GM12878 (cell line): ENCODE measurements around the gene LAP3. TPM values are rescaled to one million over a fixed set of nuclear protein-coding genes. Genes with fewer than 3 reads are reported as not detected.

Experiments
- ATAC-seq: fragments of 200-7000 bp; cut with Tn5 transposase; 3 replicates; pipeline ENCODE4 v1.9.1; 2020; ENCODE audit warnings: mild to moderate bottlenecking, moderate library complexity
- BruUV-seq: library from RNA; stranded (reverse); fragments of 400-500 nt; replicated peaks from 2 replicates; lab custom pipeline; 2021; lab: Mats Ljungman, UMichigan
- CTCF ChIA-PET: fragments of 300-600 bp; sonication (Branson Sonifier 250); formaldehyde crosslinking; extraction: SDS; loops from one replicate; lab custom pipeline; 2021; ENCODE audit warnings: inconsistent platforms; lab: Yijun Ruan, JAX
- POLR2A ChIA-PET: fragments of 350-600 bp; formaldehyde crosslinking; extraction: SDS; loops from one replicate; lab custom pipeline; 2021; ENCODE audit warnings: inconsistent platforms; lab: Charles Lee
- RAD21 ChIA-PET: fragments of 300-600 bp; sonication (Branson Sonifier 250); formaldehyde crosslinking; loops from one replicate; lab custom pipeline; 2023; ENCODE audit warnings: antibody characterized with exemption; ENCODE audit not compliant: unreplicated experiment; lab: Charles Lee
- SMC1A ChIA-PET: fragments of 300-600 bp; sonication (Branson Sonifier 250); formaldehyde crosslinking; loops from one replicate; lab custom pipeline; 2023; ENCODE audit not compliant: unreplicated experiment, uncharacterized antibody; lab: Charles Lee
- DNase-seq: peaks from one replicate; pipeline ENCODE4 v3.0.0-alpha.2; 2011; ENCODE audit warnings: low read depth, low spot score
- FAIRE-seq: peaks from 3 replicates; lab custom pipeline; 2011; peaks lifted over from hg19 to GRCh38; lab: Jason Lieb, UNC
- H2AFZ ChIP-seq: 2 replicates; pipeline ENCODE4 v1.6.0; 2011; ENCODE audit warnings: low read depth, low read length, control low read depth; ENCODE audit not compliant: control insufficient read depth
- H3K27ac ChIP-seq: 2 replicates; pipeline ENCODE4 v1.5.1; 2011; ENCODE audit warnings: control low read depth; ENCODE audit not compliant: control insufficient read depth, insufficient read depth
- H3K27me3 ChIP-seq, 2 experiments: replicated peaks in 1 of 2; 2 replicates each; pipeline versions ENCODE4 v1.6.0 to v1.6.1; 2011; ENCODE audit warnings: low read length in 1 of 2; ENCODE audit not compliant: control insufficient read depth in 2 of 2, insufficient read depth in 2 of 2
- H3K36me3 ChIP-seq, 2 experiments: 2 replicates each; pipeline ENCODE4 v1.5.1; 2011; ENCODE audit warnings: low read length in 1 of 2; ENCODE audit not compliant: control insufficient read depth in 2 of 2, insufficient read depth in 2 of 2
- H3K4me1 ChIP-seq: 2 replicates; pipeline ENCODE4 v1.6.1; 2011; ENCODE audit warnings: mild to moderate bottlenecking, low read length, moderate library complexity, mixed read lengths; ENCODE audit not compliant: control insufficient read depth, insufficient read depth
- H3K4me2 ChIP-seq: 2 replicates; pipeline ENCODE4 v1.6.0; 2011; ENCODE audit warnings: control low read depth; ENCODE audit not compliant: control insufficient read depth, insufficient read depth
- H3K4me3 ChIP-seq: fragments of 200-600 bp; sonication (generic); 2 replicates; pipeline ENCODE4 v1.5.1; 2016
- H3K79me2 ChIP-seq: 2 replicates; pipeline ENCODE4 v1.6.0; 2011; ENCODE audit warnings: low read length; ENCODE audit not compliant: control insufficient read depth, insufficient read depth
- H3K9ac ChIP-seq: 2 replicates; pipeline ENCODE4 v1.8.0; 2011; ENCODE audit warnings: low read length, control low read depth, mixed read lengths; ENCODE audit not compliant: control insufficient read depth, insufficient read depth
- H3K9me3 ChIP-seq: replicated peaks from 3 replicates; pipeline ENCODE4 v1.5.1; 2011; ENCODE audit warnings: mild to moderate bottlenecking, low read length; ENCODE audit not compliant: control insufficient read depth, insufficient read depth
- H4K20me1 ChIP-seq: 2 replicates; pipeline ENCODE4 v1.6.0; 2011; ENCODE audit not compliant: control insufficient read depth, insufficient read depth
- BCL11A ChIP-seq: IDR thresholded peaks from 2 replicates; pipeline ENCODE4 v1.6.1; 2011; ENCODE audit warnings: low read depth, low read length
- CTCF ChIP-seq, 3 experiments: IDR thresholded peaks in 2 of 3; conservative IDR thresholded peaks in 1 of 3; 2 replicates each; pipeline ENCODE4 v1.5.1; 2011; ENCODE audit warnings: low read depth in 3 of 3, low read length in 3 of 3, mild to moderate bottlenecking in 3 of 3, control low read depth in 2 of 3, moderate library complexity in 2 of 3, inconsistent platforms in 1 of 3, mixed read lengths in 1 of 3; ENCODE audit not compliant: control insufficient read depth in 2 of 3, insufficient read depth in 1 of 3; ENCODE audit errors: extremely low read depth in 1 of 3
- IRF5 ChIP-seq: fragments of 450-650 bp; IDR thresholded peaks from 2 replicates; pipeline ENCODE4 v1.6.1; 2017; ENCODE audit warnings: borderline replicate concordance
- PBX3 ChIP-seq: IDR thresholded peaks from 2 replicates; pipeline ENCODE4 v1.6.1; 2011; ENCODE audit warnings: mild to moderate bottlenecking, low read depth, low read length, moderate library complexity; ENCODE audit not compliant: insufficient replicate concordance
- RAD21 ChIP-seq: IDR thresholded peaks from 2 replicates; pipeline ENCODE4 v1.6.1; 2011; ENCODE audit warnings: mild to moderate bottlenecking, low read depth, low read length, moderate library complexity; ENCODE audit not compliant: insufficient read depth
- RCOR1 ChIP-seq: conservative IDR thresholded peaks from 2 replicates; pipeline ENCODE4 v1.6.1; 2012; ENCODE audit warnings: low read depth, low read length, improper control_type of control experiment
- SMC3 ChIP-seq: IDR thresholded peaks from 2 replicates; pipeline ENCODE4 v1.6.1; 2011; ENCODE audit warnings: low read length, improper control_type of control experiment, borderline replicate concordance
- TARDBP ChIP-seq: IDR thresholded peaks from 2 replicates; pipeline ENCODE4 v1.6.1; 2016; ENCODE audit warnings: borderline replicate concordance
- WGBS: methylation state at CpG from one replicate; pipeline ENCODE4 v1.1.6; 2016; ENCODE audit warnings: low lambda C conversion rate; ENCODE audit not compliant: insufficient replicate concordance, insufficient coverage; ENCODE audit errors: missing lambda C conversion rate; 5-methylcytosine and 5-hydroxymethylcytosine counted together
- in situ Hi-C: fragments of 300-500 bp; cut with MboI; formaldehyde crosslinking; loops from 9 replicates; pipeline ENCODE4 v1.14.3; 2018; ENCODE audit warnings: mixed read lengths
- intact Hi-C: fragments of 100-400 bp; cut with micrococcal nuclease; formaldehyde crosslinking; loops from one replicate; pipeline ENCODE4 v1.14.2; 2022; ENCODE audit not compliant: unreplicated experiment
- polyA plus RNA-seq, 11 experiments: library from polyadenylated mRNA; depleted of rRNA in 4 of 11; unstranded in 6 of 11; stranded (reverse) in 5 of 11; fragments of >200 nt; fragmentation: Nextera tagmentation in 4 of 11; fragmentation: Illumina TruSeq in 1 of 11; extraction: Ambion mirVana in 4 of 11; extraction: Trizol in 1 of 11; gene quantifications; 1 replicate in 1 of 11; 2 replicates in 10 of 11; pipeline versions ENCODE4 v1.2.1 to v1.2.3, GENCODE V29; 2011 to 2016; ENCODE audit warnings: inconsistent platforms in 2 of 11, missing spikeins in 2 of 11, low read depth in 1 of 11
- total RNA-seq, 4 experiments: library from RNA; depleted of rRNA in 3 of 4; stranded (reverse); fragments of >200 nt in 3 of 4; fragmentation: Illumina TruSeq in 1 of 4; extraction: Trizol in 1 of 4; gene quantifications; 2 replicates each; pipeline versions ENCODE4 v1.2.1 to v1.2.3, GENCODE V29; 2013 to 2021

Gene LAP3
- total and polyA plus RNA-seq, 10 of the 15 experiments (the other 5 are each of a cell fraction or from before 2014, with no cell fraction given): 134 to 249 (median 204) TPM

- SMC1A ChIA-PET: interaction anchor here (0.6 to 3.8 kb wide), 5 partner anchors 40 to 169 kb away, joined by 3 to 32 read pairs (median 7); no protein-coding TSS in a partner anchor
- no peak for FAIRE-seq
- 87% methylated on average over 17 of the region's 17 CpGs for WGBS
These were observed 59.3 kb downstream of the LAP3 start for GRCh38 chr4:17636341-17636695.

GRCh38 chr4:17636696-17637622 is 60.0 kb downstream of the LAP3 start:
- ATAC-seq: peak; percentile 99
- TF ChIP-seq IRF5 (no peak), SMC3 (peak; percentile 90), PBX3 (no peak), TARDBP (no peak), BCL11A (no peak), RAD21 (peak; percentile 80), CTCF (IDR thresholded peaks at IDR 0.05 in 2 of 3, conservative IDR thresholded peaks at IDR 0.05 in 1 of 3; ENCODE audit: control insufficient read depth in 2 of 3, extremely low read depth in 1 of 3, insufficient read depth in 1 of 3, low read depth in 3 of 3, low read length in 3 of 3) (peak; percentile 81 to 87 (median 81))

More at GRCh38 chr4:17636341-17636695, 59.3 kb downstream of the LAP3 start:
- no peaks in the 10 kb centered on the region for H3K79me2 ChIP-seq
- H3K27me3 ChIP-seq: no peaks in the 10 kb centered on the region
- no peak overlapping the region for H3K4me2 ChIP-seq
- no peaks in the 10 kb centered on the region for H3K4me1 ChIP-seq
- H3K4me3 ChIP-seq: no peak overlapping the region
- intact Hi-C loops (loop anchor here (2.0 to 5.0 kb wide), 2 partner anchors 172 to 956 kb away; no protein-coding TSS in a partner anchor), in situ Hi-C loops (loop anchor here (5.0 to 10.0 kb wide), 2 partner anchors 89 to 958 kb away; no protein-coding TSS in a partner anchor)
- H3K9me3 ChIP-seq: no peaks in the 10 kb centered on the region
- ChIA-PET CTCF (interaction anchor here (0.9 to 4.9 kb wide), 8 partner anchors 11 to 172 kb away, joined by 3 to 70 read pairs (median 4); no protein-coding TSS in a partner anchor), RAD21 (interaction anchor here (3.7 kb wide), 1 partner anchor 87 kb away, joined by 17 read pairs; no protein-coding TSS in a partner anchor), POLR2A (interaction anchor here (0.6 kb wide), 1 partner anchor 43 kb away, joined by 4 read pairs; no protein-coding TSS in a partner anchor)
- no peak overlapping the region for H3K9ac ChIP-seq
- ATAC-seq (peak; percentile 26), DNase-seq (no peak)
- no TSS peak for BruUV-seq
- TF ChIP-seq RCOR1: no peak
- H3K27ac ChIP-seq: no peak overlapping the region
- no peaks in the 10 kb centered on the region for H4K20me1 ChIP-seq
- no peak overlapping the region for H2AFZ ChIP-seq
- H3K36me3 ChIP-seq: peaks cover 0 to 4% of the 10 kb centered on the region in 2 experiments; a peak in 3 of 4 replicates

More at GRCh38 chr4:17636696-17637622, 60.0 kb downstream of the LAP3 start:
- 47% methylated on average over 32 of the region's 32 CpGs for WGBS
- intact Hi-C loops (loop anchor here (1.0 to 5.0 kb wide), 3 partner anchors 88 to 955 kb away; no protein-coding TSS in a partner anchor), in situ Hi-C loops (loop anchor here (5.0 to 10.0 kb wide), 2 partner anchors 90 to 958 kb away; no protein-coding TSS in a partner anchor)
- ChIA-PET CTCF (interaction anchor here (0.9 to 4.9 kb wide), 8 partner anchors 10 to 171 kb away, joined by 3 to 70 read pairs (median 4); no protein-coding TSS in a partner anchor), POLR2A (interaction anchor here (0.6 kb wide), 1 partner anchor 44 kb away, joined by 4 read pairs; no protein-coding TSS in a partner anchor), SMC1A (interaction anchor here (0.6 to 3.8 kb wide), 5 partner anchors 41 to 168 kb away, joined by 3 to 32 read pairs (median 7); no protein-coding TSS in a partner anchor), RAD21 (interaction anchor here (1.0 to 3.7 kb wide), 2 partner anchors 88 kb away, joined by 5 to 17 read pairs; no protein-coding TSS in a partner anchor)
- no peak overlapping the region for H3K4me3 ChIP-seq
- no peak overlapping the region for H3K9ac ChIP-seq
- no peaks in the 10 kb centered on the region for H3K27me3 ChIP-seq
- DNase-seq: no peak
- no peaks in the 10 kb centered on the region for H3K4me1 ChIP-seq
- no peaks in the 10 kb centered on the region for H4K20me1 ChIP-seq
- H3K36me3 ChIP-seq: peaks cover 0 to 4% of the 10 kb centered on the region in 2 experiments; a peak in 3 of 4 replicates
- no peaks in the 10 kb centered on the region for H3K9me3 ChIP-seq
- H2AFZ ChIP-seq: no peak overlapping the region
- no TSS peak for BruUV-seq
- no peaks in the 10 kb centered on the region for H3K79me2 ChIP-seq
- no peak overlapping the region for H3K27ac ChIP-seq
- FAIRE-seq: peak; percentile 84
- H3K4me2 ChIP-seq: no peak overlapping the region
